Adipose tissue (tissue), 3 donors: ENCODE measurements around the gene BICRA. TPM values are rescaled to one million over a fixed set of nuclear protein-coding genes. Genes with fewer than 3 reads are reported as not detected.
"Not testable (repeated sequence)": the region's sequence is repeated elsewhere in the genome, so short reads cannot be mapped to it uniquely, and the experiment has no call there.

Experiments
- H3K27ac ChIP-seq: one replicate; pipeline ENCODE4 v1.5.1; 2013; ENCODE audit warnings: low read depth, low read length
- WGBS, 3 donors: extraction: QIAGEN DNeasy Blood & Tissue Kit; methylation state at CpG; one replicate each; pipeline ENCODE4 v1.1.7; 2013; 5-methylcytosine and 5-hydroxymethylcytosine counted together
- polyA plus RNA-seq, 3 donors: library from polyadenylated mRNA; stranded (reverse); fragments of 200-250 nt; gene quantifications; one replicate each; pipeline ENCODE4 v1.2.3, GENCODE V29; 2013
- donor health status: healthy with polysubstance abuse.
- donor health status: Bipolar disorder and iron deficiency.
- donor health status: healthy.

Gene BICRA
- polyA plus RNA-seq, 3 donors, result 3.1 to 6.2 (median 4.2) TPM

GRCh38 chr19:47599671-47600245, 9.2 kb upstream of the BICRA start:
- WGBS, 3 donors, result 33 to 36% (median 35%) methylated on average over 25 of the region's 25 CpGs
- H3K27ac ChIP-seq, result not testable (repeated sequence)

GRCh38 chr19:47600246-47601179, 8.4 kb upstream of the BICRA start:
- H3K27ac ChIP-seq, result no peak overlapping the region
- WGBS, 3 donors, result 2 to 4% (median 3%) methylated on average over 77 of the region's 77 CpGs

- H3K27ac ChIP-seq, result no peak overlapping the region
- 45 to 77% (median 74%) methylated on average over 17 of the region's 17 CpGs for WGBS, 3 donors
These were observed 7.6 kb upstream of the BICRA start for GRCh38 chr19:47601180-47601904.

GRCh38 chr19:47603706-47604565, 5.0 kb upstream of the BICRA start:
- H3K27ac ChIP-seq, result no peak overlapping the region
- WGBS, 3 donors, result 52 to 58% (median 54%) methylated on average over 13 of the region's 13 CpGs

GRCh38 chr19:47607564-47608073, 1.3 kb upstream of the BICRA start:
- H3K27ac ChIP-seq, result no peak overlapping the region
- 38 to 46% (median 42%) methylated on average over 21 of the region's 21 CpGs for WGBS, 3 donors

GRCh38 chr19:47608074-47608918, 638 bp upstream of the BICRA start:
- peak overlapping the region; percentile 80 for H3K27ac ChIP-seq
- 0% methylated on average over 65 to 94 of the region's 94 CpGs for WGBS, 3 donors

- H3K27ac ChIP-seq, result peak overlapping the region; percentile 53
- 0 to 1% (median 1%) methylated on average over 38 to 50 of the region's 50 CpGs for WGBS, 3 donors
These were observed 1.3 kb downstream of the BICRA start for GRCh38 chr19:47609906-47610894.

GRCh38 chr19:47610902-47611301, 2.0 kb downstream of the BICRA start:
- WGBS, 3 donors, result 38 to 52% (median 44%) methylated on average over 7 of the region's 7 CpGs
- H3K27ac ChIP-seq, result no peak overlapping the region

GRCh38 chr19:47613165-47614020, 4.5 kb downstream of the BICRA start:
- H3K27ac ChIP-seq, result no peak overlapping the region
- 53 to 57% (median 55%) methylated on average over 14 of the region's 14 CpGs for WGBS, 3 donors

GRCh38 chr19:47614021-47614295, 5.0 kb downstream of the BICRA start:
- 46 to 54% (median 52%) methylated on average over 3 of the region's 3 CpGs for WGBS, 3 donors
- H3K27ac ChIP-seq, result no peak overlapping the region

- no peak overlapping the region for H3K27ac ChIP-seq
These were observed 5.6 kb downstream of the BICRA start for GRCh38 chr19:47614559-47614958.

GRCh38 chr19:47615230-47615629, 6.3 kb downstream of the BICRA start:
- no peak overlapping the region for H3K27ac ChIP-seq
- WGBS, 3 donors, result 85 to 87% (median 86%) methylated on average over 7 of the region's 7 CpGs

More at GRCh38 chr19:47614559-47614958, 5.6 kb downstream of the BICRA start:
- WGBS, 3 donors, result 94 to 98% (median 97%) methylated on average over 10 of the region's 10 CpGs

- 84 to 92% (median 86%) methylated on average over 7 of the region's 7 CpGs for WGBS, 3 donors
- H3K27ac ChIP-seq, result no peak overlapping the region
These were observed 6.8 kb downstream of the BICRA start for GRCh38 chr19:47615714-47616113.

GRCh38 chr19:47618771-47619170, 9.8 kb downstream of the BICRA start:
- no peak overlapping the region for H3K27ac ChIP-seq
- 58 to 69% (median 68%) methylated on average over 14 of the region's 14 CpGs for WGBS, 3 donors

GRCh38 chr19:47619763-47620162, 10.8 kb downstream of the BICRA start:
- 64 to 83% (median 74%) methylated on average over 6 of the region's 6 CpGs for WGBS, 3 donors
- no peak overlapping the region for H3K27ac ChIP-seq
